Renal pelvis (tissue), 4 donors: Measurements from ENCODE around the gene TBX1. TPM values are rescaled to one million over a fixed set of nuclear protein-coding genes. Genes with fewer than 3 reads are reported as not detected.
"Not testable (repeated sequence)": the region's sequence is repeated elsewhere in the genome, so short reads cannot be mapped to it uniquely, and the experiment has no call there.

ENCODE experiments used
- DNase-seq: peaks from one replicate; pipeline ENCODE4 v3.0.0-alpha.2; 2013
- polyA plus RNA-seq, 3 donors: library from polyadenylated mRNA; unstranded; fragments of 120-200 nt; gene quantifications; one replicate each; pipeline ENCODE4 v1.2.1, GENCODE V29; 2013; ENCODE audit not compliant: insufficient read length in 3 of 3

Gene TBX1
- polyA plus RNA-seq, 3 donors: 0.53 to 1.1 (median 0.64) TPM

GRCh38 chr22:19764636-19765476 lies 4.3 kb downstream of the TBX1 start:
- no peak for DNase-seq

DNA sequence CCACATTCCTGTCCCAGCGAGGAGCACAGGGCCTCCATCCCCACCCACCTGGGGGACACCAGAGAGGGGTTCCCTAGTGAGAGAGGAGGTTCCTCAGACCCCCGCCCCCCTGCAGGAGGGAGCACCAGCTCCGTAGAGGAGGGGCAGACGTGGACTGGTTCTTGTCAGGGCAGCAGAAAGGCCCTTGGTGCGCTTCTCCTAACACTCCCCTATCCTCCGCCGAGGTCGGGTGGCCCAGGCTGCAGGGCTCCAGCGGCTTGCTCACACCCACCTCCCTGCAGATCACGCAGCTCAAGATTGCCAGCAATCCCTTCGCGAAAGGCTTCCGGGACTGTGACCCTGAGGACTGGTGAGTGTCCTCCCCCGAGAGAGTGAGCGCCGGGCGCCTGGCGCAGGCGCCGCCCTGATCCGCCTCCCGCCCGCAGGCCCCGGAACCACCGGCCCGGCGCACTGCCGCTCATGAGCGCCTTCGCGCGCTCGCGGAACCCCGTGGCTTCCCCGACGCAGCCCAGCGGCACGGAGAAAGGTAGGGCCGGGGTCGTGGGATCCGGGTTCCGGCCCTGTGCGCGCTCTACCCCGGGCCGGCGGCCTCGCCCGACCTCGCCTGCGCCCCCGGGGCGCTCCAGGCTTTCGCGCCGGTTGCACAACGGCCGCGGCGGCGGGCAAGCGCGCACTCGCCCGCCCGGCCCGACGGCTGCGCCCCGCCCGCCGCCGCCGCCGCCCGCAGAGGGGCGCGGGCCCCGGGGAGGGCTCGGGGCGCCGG lies 5.1 kb downstream of the TBX1 start:
- DNase-seq: no peak

DNA sequence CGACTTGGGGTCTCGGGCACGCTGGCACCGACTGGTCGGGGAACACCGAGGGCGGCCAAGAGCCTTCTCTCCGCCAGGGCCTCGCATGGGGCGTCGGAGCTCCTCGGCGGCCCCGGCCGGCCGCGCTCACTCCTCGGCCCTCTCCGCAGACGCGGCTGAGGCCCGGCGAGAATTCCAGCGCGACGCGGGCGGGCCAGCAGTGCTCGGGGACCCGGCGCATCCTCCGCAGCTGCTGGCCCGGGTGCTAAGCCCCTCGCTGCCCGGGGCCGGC lies 5.6 kb downstream of the TBX1 start:
- no peak for DNase-seq

DNA sequence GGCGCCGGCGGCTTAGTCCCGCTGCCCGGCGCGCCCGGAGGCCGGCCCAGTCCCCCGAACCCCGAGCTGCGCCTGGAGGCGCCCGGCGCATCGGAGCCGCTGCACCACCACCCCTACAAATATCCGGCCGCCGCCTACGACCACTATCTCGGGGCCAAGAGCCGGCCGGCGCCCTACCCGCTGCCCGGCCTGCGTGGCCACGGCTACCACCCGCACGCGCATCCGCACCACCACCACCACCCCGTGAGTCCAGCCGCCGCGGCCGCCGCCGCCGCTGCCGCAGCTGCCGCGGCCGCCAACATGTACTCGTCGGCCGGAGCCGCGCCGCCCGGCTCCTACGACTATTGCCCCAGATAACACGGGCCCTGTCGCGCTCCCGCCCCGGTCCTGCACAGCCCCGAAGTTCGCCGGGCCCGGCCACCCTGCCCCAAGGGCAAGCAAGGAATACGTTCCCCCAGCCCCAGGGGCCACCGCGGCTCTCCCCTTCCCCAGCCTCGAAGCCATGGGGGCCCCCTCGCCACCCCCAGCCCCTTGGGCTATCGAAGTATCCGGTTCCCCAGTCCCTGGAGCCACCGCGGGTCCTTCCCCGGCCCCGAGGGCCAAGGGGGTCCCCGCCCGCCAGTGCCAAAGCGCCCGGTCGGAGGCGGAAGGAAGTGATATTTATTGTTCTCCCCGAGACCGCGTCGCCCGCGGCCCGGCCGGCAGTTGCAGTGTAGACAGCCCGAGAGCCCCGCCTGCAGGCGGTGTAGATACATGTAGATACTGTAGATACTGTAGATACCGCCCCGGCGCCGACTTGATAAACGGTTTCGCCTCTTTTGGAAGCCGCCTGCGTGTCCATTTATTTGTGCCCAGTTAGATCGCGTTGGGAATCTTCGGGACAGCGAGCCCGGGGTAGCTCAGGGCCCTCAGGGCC lies 6.2 kb downstream of the TBX1 start:
- DNase-seq: no peak

GRCh38 chr22:19767427-19768341 lies 7.1 kb downstream of the TBX1 start:
- no peak for DNase-seq

DNA sequence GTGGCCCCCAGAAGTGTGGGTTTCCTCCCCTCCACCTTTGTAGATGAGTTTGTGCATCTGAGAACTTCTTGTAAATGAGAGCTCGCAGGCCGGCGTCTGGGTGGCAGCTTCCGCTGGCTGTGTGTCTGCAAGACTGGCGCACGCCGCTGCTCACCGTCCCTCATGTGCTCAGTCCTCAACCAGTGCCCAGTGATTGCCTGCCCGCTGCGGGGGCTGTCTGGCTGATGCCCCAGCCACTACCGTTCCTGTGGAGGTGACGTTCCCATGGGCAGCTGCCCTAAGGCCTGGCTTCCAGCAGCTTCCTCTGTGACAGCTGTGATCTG lies 8.8 kb downstream of the TBX1 start:
- no peak for DNase-seq

GRCh38 chr22:19770349-19771220 lies 10.0 kb downstream of the TBX1 start:
- no peak for DNase-seq

DNA sequence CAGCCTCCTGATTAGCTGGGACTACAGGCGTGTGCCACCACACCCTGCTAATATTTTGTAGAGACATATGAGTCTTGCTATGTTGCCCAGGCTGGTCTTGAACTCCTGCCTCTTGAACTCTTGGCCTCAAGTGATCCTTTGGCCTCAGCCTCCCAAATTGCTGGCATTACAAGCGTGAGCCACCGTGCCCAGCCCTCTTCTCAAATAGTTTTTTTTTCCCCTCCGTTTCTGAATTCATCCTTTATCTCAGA lies 11.8 kb downstream of the TBX1 start:
- DNase-seq: no peak

GRCh38 chr22:19772673-19773469 lies 12.3 kb downstream of the TBX1 start:
- no peak for DNase-seq

DNA sequence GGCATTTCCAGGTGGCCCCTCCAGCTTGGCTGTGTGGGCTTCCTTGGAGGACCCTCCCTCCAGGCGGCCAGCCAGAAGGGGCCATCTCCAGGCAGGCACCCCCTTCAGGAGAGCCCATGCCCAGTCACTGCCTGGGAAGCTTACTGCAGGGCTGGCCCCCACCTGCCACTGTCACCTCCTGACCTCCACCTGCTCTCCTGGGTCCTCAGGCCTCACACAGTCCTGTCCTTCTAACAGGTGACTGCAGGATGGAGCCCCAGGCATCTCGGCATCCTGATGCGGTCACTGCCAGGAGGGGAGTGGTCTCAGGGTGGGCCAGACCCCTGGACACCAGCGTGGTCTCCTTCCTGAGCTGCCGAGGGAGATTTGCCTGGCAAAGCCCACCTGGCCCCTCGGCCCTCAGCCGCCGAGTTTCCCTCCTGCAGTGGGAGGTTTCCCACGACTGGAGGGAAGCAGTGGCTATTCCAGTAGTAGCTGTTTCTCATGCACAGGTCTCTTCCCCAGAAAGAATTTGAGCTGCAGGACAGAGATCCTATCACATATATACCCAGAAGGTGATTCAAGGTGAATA lies 13.0 kb downstream of the TBX1 start:
- no peak for DNase-seq

GRCh38 chr22:19774628-19775027 lies 14.1 kb downstream of the TBX1 start:
- no peak for DNase-seq

DNA sequence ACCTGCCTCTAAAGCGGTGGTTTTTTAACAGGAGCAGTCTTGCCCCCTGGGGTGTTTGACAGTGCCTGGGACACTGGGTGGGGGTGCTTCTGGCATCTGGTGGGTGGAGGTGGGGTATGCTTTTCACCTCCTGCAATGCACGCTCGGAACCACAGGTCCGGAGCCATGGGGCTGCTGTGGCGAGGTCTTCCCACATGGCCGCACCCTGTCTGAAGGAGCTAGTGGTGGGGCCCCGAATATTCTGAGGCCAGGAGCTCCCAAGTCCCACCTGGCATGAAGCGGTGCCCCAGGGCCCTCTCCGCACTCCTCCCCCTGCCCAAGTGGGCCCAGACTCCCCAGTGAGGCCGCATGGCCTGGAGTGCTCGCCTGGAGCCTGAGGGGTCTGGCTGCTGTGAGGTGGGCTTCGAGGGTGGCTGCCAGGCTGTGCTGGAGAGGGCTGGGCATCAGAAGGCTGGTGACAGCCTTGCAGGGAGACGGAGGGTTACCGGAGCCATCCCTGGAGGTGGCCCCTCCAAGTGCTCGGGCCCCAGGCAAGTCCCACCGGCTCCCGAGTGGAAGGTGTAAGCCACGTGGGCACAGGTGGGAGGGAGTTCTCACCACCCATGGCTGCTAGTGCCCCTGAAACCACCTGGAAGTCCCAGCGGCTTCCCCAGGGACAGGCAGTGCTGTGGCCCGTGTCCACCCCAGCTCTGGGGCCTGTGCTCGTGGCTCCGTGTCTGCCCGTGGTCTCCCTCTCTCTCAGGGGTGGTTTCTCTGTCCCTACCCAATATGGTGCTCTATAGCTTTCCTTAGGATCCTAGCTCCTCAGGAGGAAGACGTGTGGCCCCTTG lies 15.1 kb downstream of the TBX1 start:
- no peak for DNase-seq

DNA sequence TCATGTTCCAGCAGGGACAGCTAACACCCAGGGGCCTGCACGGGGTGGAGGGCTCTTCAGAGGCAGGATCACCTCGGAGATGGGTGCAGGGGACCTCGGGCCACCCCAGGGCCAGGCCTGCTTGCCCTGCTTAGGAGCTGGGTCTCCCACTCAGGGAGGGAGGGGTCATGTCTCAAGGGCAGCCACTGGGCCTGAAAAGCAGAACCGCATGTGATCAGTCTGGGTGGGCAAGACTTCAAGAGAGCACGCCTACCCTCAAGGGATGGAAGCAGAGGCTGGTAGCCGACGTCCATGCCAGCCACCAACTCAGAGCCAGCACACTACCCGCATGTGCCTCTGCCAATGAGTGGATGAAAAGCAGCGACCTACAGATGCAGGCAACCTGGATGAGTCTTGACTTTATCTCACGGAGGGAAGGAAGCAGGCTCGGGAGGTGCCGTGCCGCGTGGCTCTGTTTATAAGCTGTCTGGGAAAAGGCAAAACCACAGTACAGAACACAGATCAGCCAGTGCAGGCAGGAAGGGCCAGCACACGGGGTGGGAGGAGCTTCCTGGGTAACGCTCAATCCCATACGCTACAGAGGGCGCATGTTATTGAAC lies 16.0 kb downstream of the TBX1 start:
- no peak for DNase-seq

DNA sequence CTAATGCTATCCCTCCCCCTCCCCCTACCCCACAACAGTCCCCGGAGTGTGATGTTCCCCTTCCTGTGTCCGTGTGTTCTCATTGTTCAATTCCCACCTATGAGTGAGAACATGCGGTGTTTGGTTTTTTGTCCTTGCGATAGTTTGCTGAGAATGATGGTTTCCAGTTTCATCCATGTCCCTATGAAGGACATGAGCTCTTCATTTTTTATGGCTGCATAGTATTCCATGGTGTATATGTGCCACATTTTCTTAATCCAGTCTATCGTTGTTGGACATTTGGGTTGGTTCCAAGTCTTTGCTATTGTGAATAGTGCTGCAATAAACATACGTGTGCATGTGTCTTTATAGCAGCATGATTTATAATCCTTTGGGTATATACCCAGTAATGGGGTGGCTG lies 16.6 kb downstream of the TBX1 start:
- not testable (repeated sequence) for DNase-seq

GRCh38 chr22:19779011-19779421 lies 18.4 kb downstream of the TBX1 start:
- no peak for DNase-seq

GRCh38 chr22:19779685-19780268 lies 19.2 kb downstream of the TBX1 start:
- DNase-seq: no peak

GRCh38 chr22:19782533-19782932 lies 22.0 kb downstream of the TBX1 start:
- no peak for DNase-seq
